HepG2 (cell line): ENCODE data around the gene DLX6. TPM values are rescaled to one million over a fixed set of nuclear protein-coding genes. Genes with fewer than 3 reads are reported as not detected.

Source experiments
- ARHGAP35 ChIP-seq: sonication (generic); formaldehyde crosslinking; IDR thresholded peaks from 2 replicates; pipeline ENCODE4 v1.9.0; 2022; ENCODE audit warnings: mild to moderate bottlenecking, inconsistent platforms, moderate library complexity, missing genetic modification reagents, borderline replicate concordance
- CCAR2 ChIP-seq: fragments of 200-400 bp; formaldehyde crosslinking; optimal IDR thresholded peaks from 2 replicates; pipeline ENCODE3; 2018; ENCODE audit warnings: low read depth, mild to moderate bottlenecking, low read length, moderate library complexity
- CREM ChIP-seq, 2 experiments: sonication (generic) in 1 of 2; formaldehyde crosslinking in 1 of 2; IDR thresholded peaks; 2 replicates each; pipeline versions ENCODE4 v1.4.0 to v1.6.1; 2016 to 2020; ENCODE audit warnings: antibody characterized with exemption in 1 of 2, mild to moderate bottlenecking in 1 of 2, missing genetic modification reagents in 1 of 2
- GABPB1 ChIP-seq: IDR thresholded peaks from 2 replicates; pipeline ENCODE4 v1.6.1; 2016; ENCODE audit warnings: mild to moderate bottlenecking, missing genetic modification reagents, moderate library complexity, missing compliant biosample characterization
- HOXD1 ChIP-seq: sonication (generic); formaldehyde crosslinking; IDR thresholded peaks from 2 replicates; pipeline ENCODE4 v1.5.0; 2020; ENCODE audit warnings: missing genetic modification reagents
- NBN ChIP-seq: fragments of 450-650 bp; conservative IDR thresholded peaks from 2 replicates; pipeline ENCODE4 v1.6.1; 2017
- NFE2 ChIP-seq: sonication (generic); formaldehyde crosslinking; IDR thresholded peaks from 2 replicates; pipeline ENCODE4 v1.4.0; 2020; ENCODE audit warnings: missing genetic modification reagents
- PRMT3 ChIP-seq: sonication (generic); formaldehyde crosslinking; IDR thresholded peaks from 2 replicates; pipeline ENCODE4 v1.8.1; 2022; ENCODE audit warnings: low read depth, mild to moderate bottlenecking, moderate library complexity, missing genetic modification reagents, borderline replicate concordance
- REPIN1 ChIP-seq: sonication (generic); formaldehyde crosslinking; IDR thresholded peaks from 2 replicates; pipeline ENCODE4 v1.8.0; 2022; ENCODE audit warnings: missing genetic modification reagents, low read depth, mild to moderate bottlenecking, borderline replicate concordance
- SAFB2 ChIP-seq: sonication (generic); formaldehyde crosslinking; IDR thresholded peaks from 2 replicates; pipeline ENCODE4 v1.5.1; 2020; ENCODE audit warnings: missing genetic modification reagents, low read depth, mild to moderate bottlenecking, borderline replicate concordance
- TRAFD1 ChIP-seq: sonication (generic); formaldehyde crosslinking; IDR thresholded peaks from 2 replicates; pipeline ENCODE4 v1.5.1; 2020; ENCODE audit warnings: missing genetic modification reagents, mild to moderate bottlenecking, borderline replicate concordance
- ZMAT5 ChIP-seq: sonication (generic); formaldehyde crosslinking; IDR thresholded peaks from 2 replicates; pipeline ENCODE4 v1.5.0; 2020; ENCODE audit warnings: mild to moderate bottlenecking, low read depth, missing genetic modification reagents, borderline replicate concordance
- ZNF558 ChIP-seq: sonication (generic); formaldehyde crosslinking; IDR thresholded peaks from 2 replicates; pipeline ENCODE4 v1.9.0; 2022; ENCODE audit warnings: mild to moderate bottlenecking, missing genetic modification reagents, borderline replicate concordance
- ZNF652 ChIP-seq: IDR thresholded peaks from 2 replicates; pipeline ENCODE4 v1.6.1; 2016; ENCODE audit warnings: low read depth, borderline replicate concordance
- ZSCAN12 ChIP-seq: sonication (generic); formaldehyde crosslinking; IDR thresholded peaks from 2 replicates; pipeline ENCODE4 v1.9.0; 2021; ENCODE audit warnings: mild to moderate bottlenecking, missing genetic modification reagents
- polyA plus RNA-seq, 8 experiments: library from polyadenylated mRNA; depleted of rRNA in 3 of 8; stranded (reverse) in 7 of 8; unstranded in 1 of 8; fragments of >200 nt; fragmentation: Illumina TruSeq in 4 of 8; extraction: Trizol in 4 of 8; gene quantifications; 2 replicates each; pipeline versions ENCODE4 v1.2.1 to v1.2.3, GENCODE V29; 2011 to 2016; ENCODE audit warnings: low read depth in 4 of 8, missing spikeins in 1 of 8, mixed read lengths in 1 of 8; ENCODE audit not compliant: insufficient read depth in 1 of 8
- total RNA-seq, 5 experiments: library from RNA; depleted of rRNA; stranded (reverse); fragments of >200 nt; fragmentation: Illumina TruSeq; extraction: Trizol; gene quantifications; 2 replicates each; pipeline ENCODE4 v1.2.3, GENCODE V29; 2016; ENCODE audit warnings: low read depth in 1 of 5
- TF ChIP-seq, protein P1 (sequence below): sonication (generic); formaldehyde crosslinking; IDR thresholded peaks from 2 replicates; pipeline ENCODE4 v1.4.0; 2020; ENCODE audit warnings: mild to moderate bottlenecking, missing genetic modification reagents
- TF ChIP-seq, protein P2 (sequence below): sonication (generic); formaldehyde crosslinking; IDR thresholded peaks from 2 replicates; pipeline ENCODE4 v1.4.0; 2020; ENCODE audit warnings: mild to moderate bottlenecking, missing genetic modification reagents
- TF ChIP-seq, protein P3 (sequence below): IDR thresholded peaks from 2 replicates; pipeline ENCODE4 v1.6.1; 2016; ENCODE audit warnings: missing genetic modification reagents, missing compliant biosample characterization
- TF ChIP-seq, protein P4 (sequence below): sonication (generic); formaldehyde crosslinking; IDR thresholded peaks from 2 replicates; pipeline ENCODE4 v1.4.0; 2020; ENCODE audit warnings: missing genetic modification reagents

Gene DLX6
- total and polyA plus RNA-seq, 2 of the 13 experiments (the other 11 are each of a cell fraction or from before 2014, with no cell fraction given) = 3.5 to 5.5 TPM

DNA sequence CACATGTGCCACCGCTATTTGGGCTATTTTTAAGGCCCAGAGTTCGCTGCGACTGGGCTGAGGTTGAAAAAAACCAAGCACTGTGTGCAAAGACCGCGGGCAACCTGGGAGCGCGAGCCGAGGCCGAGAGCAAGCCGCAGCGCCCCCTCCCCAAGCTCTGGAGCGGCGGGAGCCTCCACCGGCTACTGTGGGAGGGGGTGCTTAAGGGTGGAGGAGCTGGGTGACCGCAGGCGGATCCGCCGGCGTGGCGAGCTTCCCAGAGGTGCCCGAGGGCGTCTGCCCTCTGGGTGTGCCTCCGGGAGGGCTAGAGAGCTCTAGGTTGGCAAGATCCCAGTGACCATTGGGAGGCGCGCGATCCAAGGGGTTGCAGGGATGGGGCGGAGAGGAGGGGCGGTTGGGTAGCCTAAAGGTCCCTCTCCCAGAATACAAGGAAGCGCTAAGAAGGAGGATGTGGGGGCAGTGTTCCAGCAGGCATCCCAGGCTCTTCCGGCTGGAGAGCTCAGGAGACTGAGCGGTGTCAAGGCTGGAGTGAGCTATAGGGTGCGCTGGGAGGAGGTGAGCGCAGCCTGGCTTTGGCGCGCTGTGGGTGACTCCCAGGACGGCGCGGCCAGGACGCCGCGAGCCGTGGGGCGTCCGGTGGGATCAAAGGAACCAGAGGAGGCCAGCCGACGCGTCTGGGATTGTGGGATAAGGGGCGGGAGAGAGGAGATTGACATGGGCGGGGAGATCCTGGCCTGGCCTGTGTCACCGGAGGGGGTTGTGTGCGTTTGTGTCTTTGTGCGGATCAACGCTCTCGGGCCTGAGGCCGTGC lies 11.2 kb downstream of the DLX6 start (continued):
- TF ChIP-seq, protein P1, sequence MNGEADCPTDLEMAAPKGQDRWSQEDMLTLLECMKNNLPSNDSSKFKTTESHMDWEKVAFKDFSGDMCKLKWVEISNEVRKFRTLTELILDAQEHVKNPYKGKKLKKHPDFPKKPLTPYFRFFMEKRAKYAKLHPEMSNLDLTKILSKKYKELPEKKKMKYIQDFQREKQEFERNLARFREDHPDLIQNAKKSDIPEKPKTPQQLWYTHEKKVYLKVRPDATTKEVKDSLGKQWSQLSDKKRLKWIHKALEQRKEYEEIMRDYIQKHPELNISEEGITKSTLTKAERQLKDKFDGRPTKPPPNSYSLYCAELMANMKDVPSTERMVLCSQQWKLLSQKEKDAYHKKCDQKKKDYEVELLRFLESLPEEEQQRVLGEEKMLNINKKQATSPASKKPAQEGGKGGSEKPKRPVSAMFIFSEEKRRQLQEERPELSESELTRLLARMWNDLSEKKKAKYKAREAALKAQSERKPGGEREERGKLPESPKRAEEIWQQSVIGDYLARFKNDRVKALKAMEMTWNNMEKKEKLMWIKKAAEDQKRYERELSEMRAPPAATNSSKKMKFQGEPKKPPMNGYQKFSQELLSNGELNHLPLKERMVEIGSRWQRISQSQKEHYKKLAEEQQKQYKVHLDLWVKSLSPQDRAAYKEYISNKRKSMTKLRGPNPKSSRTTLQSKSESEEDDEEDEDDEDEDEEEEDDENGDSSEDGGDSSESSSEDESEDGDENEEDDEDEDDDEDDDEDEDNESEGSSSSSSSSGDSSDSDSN (CRISPR knock-in tag) = peak; percentile 90
- TF ChIP-seq HOXD1 (CRISPR knock-in tag) (peak; percentile 67; the same call in 1 of the 2 replicates), CCAR2 (no peak), ZNF558 (CRISPR knock-in tag) (no peak), NFE2 (no peak), ZMAT5 (no peak), ZSCAN12 (CRISPR knock-in tag) (no peak), GABPB1 (peak; percentile 73), REPIN1 (CRISPR knock-in tag) (peak; percentile 80), ARHGAP35 (no peak), ZNF652 (CRISPR knock-in tag) (no peak), CREM (IDR thresholded peaks at IDR 0.05) (no peak), CREM (CRISPR knock-in tag; IDR thresholded peaks at IDR 0.05) (no peak), SAFB2 (CRISPR knock-in tag) (peak; percentile 27; the same call in 1 of the 2 replicates), NBN (no peak), TRAFD1 (CRISPR knock-in tag) (no peak; the same call in 1 of the 2 replicates), PRMT3 (CRISPR knock-in tag) (no peak)
- TF ChIP-seq, protein P2, sequence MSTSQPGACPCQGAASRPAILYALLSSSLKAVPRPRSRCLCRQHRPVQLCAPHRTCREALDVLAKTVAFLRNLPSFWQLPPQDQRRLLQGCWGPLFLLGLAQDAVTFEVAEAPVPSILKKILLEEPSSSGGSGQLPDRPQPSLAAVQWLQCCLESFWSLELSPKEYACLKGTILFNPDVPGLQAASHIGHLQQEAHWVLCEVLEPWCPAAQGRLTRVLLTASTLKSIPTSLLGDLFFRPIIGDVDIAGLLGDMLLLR (CRISPR knock-in tag) = peak; percentile 73
- TF ChIP-seq, protein P3, sequence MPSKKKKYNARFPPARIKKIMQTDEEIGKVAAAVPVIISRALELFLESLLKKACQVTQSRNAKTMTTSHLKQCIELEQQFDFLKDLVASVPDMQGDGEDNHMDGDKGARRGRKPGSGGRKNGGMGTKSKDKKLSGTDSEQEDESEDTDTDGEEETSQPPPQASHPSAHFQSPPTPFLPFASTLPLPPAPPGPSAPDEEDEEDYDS = peak; percentile 15; the same call in 1 of the 2 replicates
- TF ChIP-seq, protein P4, sequence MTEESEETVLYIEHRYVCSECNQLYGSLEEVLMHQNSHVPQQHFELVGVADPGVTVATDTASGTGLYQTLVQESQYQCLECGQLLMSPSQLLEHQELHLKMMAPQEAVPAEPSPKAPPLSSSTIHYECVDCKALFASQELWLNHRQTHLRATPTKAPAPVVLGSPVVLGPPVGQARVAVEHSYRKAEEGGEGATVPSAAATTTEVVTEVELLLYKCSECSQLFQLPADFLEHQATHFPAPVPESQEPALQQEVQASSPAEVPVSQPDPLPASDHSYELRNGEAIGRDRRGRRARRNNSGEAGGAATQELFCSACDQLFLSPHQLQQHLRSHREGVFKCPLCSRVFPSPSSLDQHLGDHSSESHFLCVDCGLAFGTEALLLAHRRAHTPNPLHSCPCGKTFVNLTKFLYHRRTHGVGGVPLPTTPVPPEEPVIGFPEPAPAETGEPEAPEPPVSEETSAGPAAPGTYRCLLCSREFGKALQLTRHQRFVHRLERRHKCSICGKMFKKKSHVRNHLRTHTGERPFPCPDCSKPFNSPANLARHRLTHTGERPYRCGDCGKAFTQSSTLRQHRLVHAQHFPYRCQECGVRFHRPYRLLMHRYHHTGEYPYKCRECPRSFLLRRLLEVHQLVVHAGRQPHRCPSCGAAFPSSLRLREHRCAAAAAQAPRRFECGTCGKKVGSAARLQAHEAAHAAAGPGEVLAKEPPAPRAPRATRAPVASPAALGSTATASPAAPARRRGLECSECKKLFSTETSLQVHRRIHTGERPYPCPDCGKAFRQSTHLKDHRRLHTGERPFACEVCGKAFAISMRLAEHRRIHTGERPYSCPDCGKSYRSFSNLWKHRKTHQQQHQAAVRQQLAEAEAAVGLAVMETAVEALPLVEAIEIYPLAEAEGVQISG (CRISPR knock-in tag) = peak; percentile 79
